Midbrain (tissue), 1 donor: ENCODE measurements around the gene MYOZ3.
A peak's percentile ranks its signal among the peaks of the same experiment; 100 is the strongest.

Source experiments
- DNase-seq: peaks from one replicate; lab custom pipeline; 2025; lab: John Stamatoyannopoulos, UW

The MYOZ3 gene

GRCh38 chr5:150659360-150660107 is 1.5 kb upstream of the MYOZ3 start:
- no peak for DNase-seq

- no peak for DNase-seq
These were observed 781 bp upstream of the MYOZ3 start for GRCh38 chr5:150660108-150660831.

- no peak for DNase-seq
These were observed 958 bp downstream of the MYOZ3 start for GRCh38 chr5:150661821-150662596.

GRCh38 chr5:150662731-150663516 is 1.9 kb downstream of the MYOZ3 start:
- DNase-seq = no peak

- DNase-seq = no peak
These were observed 2.9 kb downstream of the MYOZ3 start for GRCh38 chr5:150663936-150664335.

GRCh38 chr5:150665044-150665443 is 4.0 kb downstream of the MYOZ3 start:
- no peak for DNase-seq

GRCh38 chr5:150670275-150670947 is 9.4 kb downstream of the MYOZ3 start:
- no peak for DNase-seq

GRCh38 chr5:150670948-150671310 is 9.9 kb downstream of the MYOZ3 start:
- DNase-seq = no peak

- DNase-seq = no peak
These were observed 10.6 kb downstream of the MYOZ3 start for GRCh38 chr5:150671509-150672236.

- DNase-seq = no peak
These were observed 11.3 kb downstream of the MYOZ3 start for GRCh38 chr5:150672237-150672883.

GRCh38 chr5:150672884-150673275 is 11.8 kb downstream of the MYOZ3 start:
- DNase-seq = no peak

- peak; percentile 33 for DNase-seq
These were observed 13.3 kb downstream of the MYOZ3 start for GRCh38 chr5:150674341-150674821.

- DNase-seq = no peak
These were observed 14.0 kb downstream of the MYOZ3 start for GRCh38 chr5:150675069-150675468.

- no peak for DNase-seq
These were observed 15.5 kb downstream of the MYOZ3 start for GRCh38 chr5:150676578-150676977.

- no peak for DNase-seq
These were observed 28.1 kb downstream of the MYOZ3 start for GRCh38 chr5:150689120-150689519.

- DNase-seq = no peak
These were observed 29.7 kb downstream of the MYOZ3 start for GRCh38 chr5:150690760-150691159.

GRCh38 chr5:150692276-150692675 is 31.2 kb downstream of the MYOZ3 start:
- no peak for DNase-seq

- no peak for DNase-seq
These were observed 33.6 kb downstream of the MYOZ3 start for GRCh38 chr5:150694612-150695011.

- no peak for DNase-seq
These were observed 39.2 kb downstream of the MYOZ3 start for GRCh38 chr5:150700246-150700593.
